ENCODE measurements around the gene TEC.

DNA sequence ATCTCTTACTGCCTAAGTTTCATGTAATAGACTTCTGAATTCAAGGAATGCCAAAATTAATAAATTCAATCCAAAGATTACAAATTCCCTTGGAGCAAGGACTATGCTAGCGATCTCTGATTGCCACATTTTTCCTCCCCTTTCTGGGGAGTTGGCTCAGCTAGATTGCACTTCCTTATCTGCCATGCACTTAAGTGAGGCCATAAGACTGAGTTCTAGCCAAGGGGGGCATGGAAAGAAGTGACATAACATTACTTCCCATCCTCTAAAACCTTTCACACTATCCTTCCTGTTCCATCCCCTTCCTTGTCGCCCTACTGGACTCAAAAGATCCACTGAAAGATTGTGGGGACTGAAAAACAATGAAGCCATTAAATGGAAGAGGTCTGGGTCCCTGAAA is 81.8 kb downstream of the TEC start:
- no peak for TF ChIP-seq TCF12 (IDR thresholded peaks at IDR 0.05)
- no peak for TF ChIP-seq POLR2AphosphoS5 (IDR thresholded peaks at IDR 0.05; ENCODE audit: low read depth, low read length)
- no peak for TF ChIP-seq FOXJ3 (CRISPR knock-in tag; IDR thresholded peaks at IDR 0.05)
- no peak for TF ChIP-seq MAX (IDR thresholded peaks at IDR 0.05; ENCODE audit: low read depth)
- TF ChIP-seq CTCF (IDR thresholded peaks at IDR 0.05), result no peak
- no peak for TF ChIP-seq PBX3 (IDR thresholded peaks at IDR 0.05)
- TF ChIP-seq, protein P1, sequence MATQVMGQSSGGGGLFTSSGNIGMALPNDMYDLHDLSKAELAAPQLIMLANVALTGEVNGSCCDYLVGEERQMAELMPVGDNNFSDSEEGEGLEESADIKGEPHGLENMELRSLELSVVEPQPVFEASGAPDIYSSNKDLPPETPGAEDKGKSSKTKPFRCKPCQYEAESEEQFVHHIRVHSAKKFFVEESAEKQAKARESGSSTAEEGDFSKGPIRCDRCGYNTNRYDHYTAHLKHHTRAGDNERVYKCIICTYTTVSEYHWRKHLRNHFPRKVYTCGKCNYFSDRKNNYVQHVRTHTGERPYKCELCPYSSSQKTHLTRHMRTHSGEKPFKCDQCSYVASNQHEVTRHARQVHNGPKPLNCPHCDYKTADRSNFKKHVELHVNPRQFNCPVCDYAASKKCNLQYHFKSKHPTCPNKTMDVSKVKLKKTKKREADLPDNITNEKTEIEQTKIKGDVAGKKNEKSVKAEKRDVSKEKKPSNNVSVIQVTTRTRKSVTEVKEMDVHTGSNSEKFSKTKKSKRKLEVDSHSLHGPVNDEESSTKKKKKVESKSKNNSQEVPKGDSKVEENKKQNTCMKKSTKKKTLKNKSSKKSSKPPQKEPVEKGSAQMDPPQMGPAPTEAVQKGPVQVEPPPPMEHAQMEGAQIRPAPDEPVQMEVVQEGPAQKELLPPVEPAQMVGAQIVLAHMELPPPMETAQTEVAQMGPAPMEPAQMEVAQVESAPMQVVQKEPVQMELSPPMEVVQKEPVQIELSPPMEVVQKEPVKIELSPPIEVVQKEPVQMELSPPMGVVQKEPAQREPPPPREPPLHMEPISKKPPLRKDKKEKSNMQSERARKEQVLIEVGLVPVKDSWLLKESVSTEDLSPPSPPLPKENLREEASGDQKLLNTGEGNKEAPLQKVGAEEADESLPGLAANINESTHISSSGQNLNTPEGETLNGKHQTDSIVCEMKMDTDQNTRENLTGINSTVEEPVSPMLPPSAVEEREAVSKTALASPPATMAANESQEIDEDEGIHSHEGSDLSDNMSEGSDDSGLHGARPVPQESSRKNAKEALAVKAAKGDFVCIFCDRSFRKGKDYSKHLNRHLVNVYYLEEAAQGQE (IDR thresholded peaks at IDR 0.05; ENCODE audit: low read depth, low read length), result no peak
- TF ChIP-seq EZH2phosphoT487 (IDR thresholded peaks at IDR 0.05; ENCODE audit: borderline replicate concordance, low read depth), result no peak
- no peak for TF ChIP-seq IRF3 (IDR thresholded peaks at IDR 0.05; ENCODE audit: low read depth, low read length)

Measured in SK-N-SH (cell line).